Hepatocyte (in vitro differentiated cells): ENCODE results near the gene TMED6. TPM values are rescaled to one million over a fixed set of nuclear protein-coding genes. Genes with fewer than 3 reads are reported as not detected.

Source experiments
- DNase-seq: peaks from one replicate; pipeline ENCODE4 v3.0.0-alpha.2; 2016; ENCODE audit warnings: low spot score
- H2AFZ ChIP-seq: fragments of 200-600 bp; sonication (generic); 2 replicates; pipeline ENCODE4 v1.6.0; 2016; ENCODE audit warnings: antibody characterized with exemption, mild to moderate bottlenecking
- H3K27ac ChIP-seq: fragments of 200-600 bp; sonication (generic); 2 replicates; pipeline ENCODE4 v1.5.1; 2016; ENCODE audit warnings: mild to moderate bottlenecking
- H3K27me3 ChIP-seq: fragments of 200-600 bp; sonication (generic); 2 replicates; pipeline ENCODE4 v1.6.1; 2016
- H3K36me3 ChIP-seq: fragments of 200-600 bp; sonication (generic); replicated peaks from 2 replicates; pipeline ENCODE4 v1.5.1; 2016; ENCODE audit warnings: low read depth; ENCODE audit not compliant: insufficient read depth
- H3K4me1 ChIP-seq: fragments of 200-600 bp; sonication (generic); 2 replicates; pipeline ENCODE4 v1.5.1; 2016; ENCODE audit warnings: mild to moderate bottlenecking, moderate library complexity; ENCODE audit not compliant: insufficient read depth
- H3K4me2 ChIP-seq: fragments of 200-600 bp; sonication (generic); 2 replicates; pipeline ENCODE4 v1.6.0; 2016
- H3K4me3 ChIP-seq: fragments of 200-600 bp; sonication (generic); 2 replicates; pipeline ENCODE4 v1.5.1; 2016; ENCODE audit warnings: mild to moderate bottlenecking
- H3K79me2 ChIP-seq: fragments of 200-600 bp; sonication (generic); 2 replicates; pipeline ENCODE4 v1.6.0; 2017; ENCODE audit warnings: mild to moderate bottlenecking
- H3K9me2 ChIP-seq: fragments of 200-600 bp; sonication (generic); replicated peaks from 2 replicates; pipeline ENCODE4 v1.6.0; 2017; ENCODE audit warnings: mild to moderate bottlenecking; ENCODE audit not compliant: insufficient read depth
- H3K9me3 ChIP-seq: fragments of 200-600 bp; sonication (generic); 2 replicates; pipeline ENCODE4 v1.5.1; 2016; ENCODE audit warnings: low read depth, mild to moderate bottlenecking
- H4K20me1 ChIP-seq: fragments of 200-600 bp; sonication (generic); 2 replicates; pipeline ENCODE4 v1.6.0; 2016; ENCODE audit warnings: mild to moderate bottlenecking; ENCODE audit not compliant: insufficient read depth, poor library complexity, severe bottlenecking
- EZH2 ChIP-seq: fragments of 200-600 bp; sonication (generic); IDR thresholded peaks from 2 replicates; pipeline ENCODE4 v1.6.1; 2016; ENCODE audit warnings: antibody characterized with exemption, mild to moderate bottlenecking, borderline replicate concordance
- EZH2phosphoT487 ChIP-seq: fragments of 200-600 bp; sonication (generic); IDR thresholded peaks from one replicate; pipeline ENCODE4 v1.6.1; 2018; ENCODE audit warnings: antibody characterized with exemption, mild to moderate bottlenecking, low read depth, moderate library complexity; ENCODE audit not compliant: unreplicated experiment, severe bottlenecking
- WGBS: methylation state at CpG from one replicate; pipeline ENCODE4 v1.1.6; 2016; ENCODE audit warnings: low lambda C conversion rate; ENCODE audit errors: missing lambda C conversion rate; 5-methylcytosine and 5-hydroxymethylcytosine counted together
- polyA plus RNA-seq: library from polyadenylated mRNA; unstranded; fragments of >200 nt; fragmentation: Nextera tagmentation; extraction: Ambion mirVana; gene quantifications from 2 replicates; pipeline ENCODE4 v1.2.1, GENCODE V29; 2016
- total RNA-seq: library from RNA; depleted of rRNA; stranded (reverse); fragments of >200 nt; gene quantifications from 2 replicates; pipeline ENCODE4 v1.2.3, GENCODE V29; 2014
- TF ChIP-seq, protein P1 (sequence below): fragments of 200-600 bp; sonication (generic); IDR thresholded peaks from 2 replicates; pipeline ENCODE4 v1.5.1; 2016; ENCODE audit warnings: antibody characterized with exemption, mild to moderate bottlenecking; ENCODE audit not compliant: poor library complexity

TMED6 gene
- total and polyA plus RNA-seq, 2 experiments from 2014 or later = 1.9 to 4.3 TPM

DNA sequence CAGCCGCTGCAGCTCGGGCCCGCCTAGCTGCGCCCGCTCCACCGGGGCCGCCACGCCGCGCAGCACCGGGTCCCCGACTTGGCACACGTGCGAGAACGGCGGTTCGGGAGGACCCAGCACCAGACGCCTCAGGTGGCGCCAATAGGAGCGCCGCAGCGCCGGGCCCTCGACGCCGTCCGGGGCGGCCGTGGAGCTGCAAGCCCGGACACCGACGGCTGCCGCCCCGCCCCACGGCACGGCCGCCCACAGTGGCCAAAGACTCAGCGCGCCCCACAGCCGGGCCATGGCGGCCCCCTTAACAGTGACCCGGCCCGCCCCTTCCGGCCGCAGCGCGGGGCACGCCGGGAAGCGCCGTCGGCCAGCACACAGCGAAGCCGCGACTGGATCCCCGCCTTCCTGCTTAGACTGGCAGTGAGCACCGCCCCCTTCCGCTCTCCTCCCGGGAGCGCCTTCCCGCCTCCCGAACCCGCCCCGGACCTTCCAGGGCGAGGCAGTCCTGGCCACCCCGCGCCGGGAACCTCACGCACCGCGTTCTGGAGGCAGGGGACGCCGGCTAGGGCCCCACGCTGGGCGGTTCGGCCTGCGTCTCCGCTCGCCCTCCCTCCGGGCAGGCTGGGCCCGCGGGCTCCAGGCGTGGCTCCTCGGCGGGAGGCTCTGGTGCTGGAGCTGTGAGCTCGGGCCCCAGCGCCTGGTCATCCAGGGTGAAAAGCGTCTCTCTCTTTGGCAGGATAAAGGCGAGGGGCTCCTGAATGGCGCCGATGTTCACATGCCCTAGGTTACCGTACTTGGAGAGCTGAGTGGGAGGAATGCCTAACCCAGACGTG is 21.1 kb downstream of the TMED6 start, which contains the start of gene PDF:
TSS of gene PDF (minus strand) at position 303 of the 824 bp plus-strand sequence. CDS start at position 285, 18 bp downstream.
- DNase-seq = peak; percentile 98
- no peaks in the 10 kb centered on the region for H3K36me3 ChIP-seq
- peaks cover 62% of the 10 kb centered on the region for H3K79me2 ChIP-seq
- peak within 1 kb of the TSS; percentile 92 for H3K27ac ChIP-seq
- WGBS = 3% methylated on average over 69 of the region's 93 CpGs
- H3K4me3 ChIP-seq = peak within 1 kb of the TSS; percentile 92
- H3K27me3 ChIP-seq = no peaks in the 10 kb centered on the region
- no peaks in the 10 kb centered on the region for H3K9me2 ChIP-seq
- H3K9me3 ChIP-seq = no peaks in the 10 kb centered on the region
- H3K4me1 ChIP-seq = peaks cover 35% of the 10 kb centered on the region
- peaks cover 5% of the 10 kb centered on the region for H4K20me1 ChIP-seq
- TF ChIP-seq, protein P1, sequence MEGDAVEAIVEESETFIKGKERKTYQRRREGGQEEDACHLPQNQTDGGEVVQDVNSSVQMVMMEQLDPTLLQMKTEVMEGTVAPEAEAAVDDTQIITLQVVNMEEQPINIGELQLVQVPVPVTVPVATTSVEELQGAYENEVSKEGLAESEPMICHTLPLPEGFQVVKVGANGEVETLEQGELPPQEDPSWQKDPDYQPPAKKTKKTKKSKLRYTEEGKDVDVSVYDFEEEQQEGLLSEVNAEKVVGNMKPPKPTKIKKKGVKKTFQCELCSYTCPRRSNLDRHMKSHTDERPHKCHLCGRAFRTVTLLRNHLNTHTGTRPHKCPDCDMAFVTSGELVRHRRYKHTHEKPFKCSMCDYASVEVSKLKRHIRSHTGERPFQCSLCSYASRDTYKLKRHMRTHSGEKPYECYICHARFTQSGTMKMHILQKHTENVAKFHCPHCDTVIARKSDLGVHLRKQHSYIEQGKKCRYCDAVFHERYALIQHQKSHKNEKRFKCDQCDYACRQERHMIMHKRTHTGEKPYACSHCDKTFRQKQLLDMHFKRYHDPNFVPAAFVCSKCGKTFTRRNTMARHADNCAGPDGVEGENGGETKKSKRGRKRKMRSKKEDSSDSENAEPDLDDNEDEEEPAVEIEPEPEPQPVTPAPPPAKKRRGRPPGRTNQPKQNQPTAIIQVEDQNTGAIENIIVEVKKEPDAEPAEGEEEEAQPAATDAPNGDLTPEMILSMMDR = no peak
- TF ChIP-seq EZH2 = no peak
- TF ChIP-seq EZH2phosphoT487 = no peak
- H3K4me2 ChIP-seq = peak within 1 kb of the TSS; percentile 84
- H2AFZ ChIP-seq = peak within 1 kb of the TSS; percentile 66

DNA sequence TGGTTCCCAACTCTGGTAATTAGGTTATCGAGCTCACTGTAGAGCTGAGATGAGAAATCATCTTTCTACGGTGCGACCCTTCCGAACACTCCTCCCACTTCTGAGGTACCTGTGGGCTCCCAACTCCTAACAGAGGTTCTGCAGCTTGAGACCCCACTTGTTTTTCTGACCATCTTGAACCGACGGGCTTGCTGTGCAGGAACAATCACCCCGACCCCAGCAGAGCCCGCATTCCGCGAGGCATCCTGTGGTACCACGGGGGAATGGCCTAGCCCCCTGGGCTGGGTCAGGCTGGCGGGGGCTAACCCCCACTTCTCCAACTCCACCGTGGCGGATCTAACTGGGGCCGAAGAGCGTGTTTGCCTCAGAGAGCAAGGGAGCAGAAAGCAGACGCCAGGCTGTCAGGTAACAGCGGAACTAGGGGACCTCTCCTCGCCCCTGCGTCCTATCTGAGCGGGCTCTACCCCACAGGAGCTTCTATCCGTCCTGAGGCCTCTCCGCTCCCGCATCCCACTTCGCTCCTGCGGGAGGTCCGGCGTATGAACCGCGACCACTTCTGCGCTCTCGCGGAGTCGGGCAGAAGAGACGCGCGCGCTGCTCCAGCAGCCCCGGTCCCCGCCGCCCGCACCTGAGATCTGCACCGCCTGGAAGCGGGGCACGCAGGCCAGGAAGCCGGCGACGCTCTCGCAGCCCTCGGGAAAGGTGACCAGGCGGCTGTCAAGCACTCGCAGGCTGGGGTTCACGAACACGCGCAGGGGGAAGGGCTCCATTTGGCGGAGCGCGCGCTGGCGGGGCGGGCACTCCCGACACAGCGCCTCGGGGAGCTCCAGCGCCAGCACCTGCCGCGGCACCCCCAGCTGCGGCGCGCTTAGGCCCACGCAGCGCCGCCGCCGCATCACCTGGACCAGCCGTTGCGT is 22.0 kb downstream of the TMED6 start:
- H3K36me3 ChIP-seq = no peaks in the 10 kb centered on the region
- TF ChIP-seq EZH2phosphoT487 (no peak), EZH2 (no peak)
- TF ChIP-seq, protein P1 = no peak
- H3K79me2 ChIP-seq = peaks cover 71% of the 10 kb centered on the region
- H3K27me3 ChIP-seq = no peaks in the 10 kb centered on the region
- no peaks in the 10 kb centered on the region for H3K9me3 ChIP-seq
- no peaks in the 10 kb centered on the region for H3K9me2 ChIP-seq
- peaks cover 5% of the 10 kb centered on the region for H4K20me1 ChIP-seq
- peak overlapping the region; percentile 92 for H3K4me3 ChIP-seq
- peak overlapping the region; percentile 49 for H2AFZ ChIP-seq
- WGBS = 9% methylated on average over 70 of the region's 77 CpGs
- peaks cover 35% of the 10 kb centered on the region for H3K4me1 ChIP-seq
- H3K27ac ChIP-seq = peak overlapping the region; percentile 74
- DNase-seq = peak; percentile 60
- H3K4me2 ChIP-seq = peak overlapping the region; percentile 84

DNA sequence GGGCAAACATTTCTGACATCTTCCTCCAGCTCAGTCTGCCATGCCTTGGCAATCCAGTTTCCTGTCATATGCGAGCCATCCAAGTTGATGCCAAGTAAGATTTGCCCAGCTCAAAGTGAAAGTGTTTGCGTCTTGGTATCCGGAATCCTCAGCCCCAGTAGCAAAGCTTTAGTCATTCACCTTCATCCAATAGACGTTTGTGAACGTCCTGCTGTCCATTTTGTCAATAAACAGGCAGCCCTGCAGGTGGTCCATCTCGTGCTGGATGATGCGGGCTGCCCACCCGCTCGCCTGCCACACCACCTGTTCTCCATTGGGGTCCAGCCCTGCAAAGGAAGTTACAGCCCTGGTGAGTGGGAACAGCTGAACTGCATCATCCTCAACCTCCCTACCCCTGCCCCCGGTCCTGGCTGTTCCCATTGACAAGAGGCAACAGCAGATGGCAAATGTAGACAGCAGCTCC is 22.7 kb downstream of the TMED6 start:
- peaks cover 35% of the 10 kb centered on the region for H3K4me1 ChIP-seq
- TF ChIP-seq EZH2phosphoT487 = no peak
- TF ChIP-seq EZH2 = no peak
- TF ChIP-seq, protein P1 = no peak
- peaks cover 73% of the 10 kb centered on the region for H3K79me2 ChIP-seq

More for the DNA sequence above, 22.7 kb downstream of the TMED6 start:
- Histone ChIP-seq H3K9me3 (no peaks in the 10 kb centered on the region), H3K4me2 (peak overlapping the region; percentile 84), H3K27ac (no peak overlapping the region), H2AFZ (no peak overlapping the region), H3K27me3 (no peaks in the 10 kb centered on the region), H3K9me2 (no peaks in the 10 kb centered on the region), H3K4me3 (no peak overlapping the region), H3K36me3 (no peaks in the 10 kb centered on the region), H4K20me1 (peaks cover 5% of the 10 kb centered on the region)
- no peak for DNase-seq
- WGBS = 80% methylated on average over 10 of the region's 10 CpGs
